ENCODE results near the gene PCDHGC4. TPM values are rescaled to one million over a fixed set of nuclear protein-coding genes. Genes with fewer than 3 reads are reported as not detected.
A peak's percentile ranks its signal among the peaks of the same experiment; 100 is the strongest.

The PCDHGC4 gene
- polyA plus RNA-seq, 1 donor = 1.7 TPM

- no CpG with 5 or more reads among the region's 24 CpGs for WGBS (ENCODE audit: insufficient coverage, low lambda C conversion rate)
- Histone ChIP-seq H3K36me3 (ENCODE audit: control insufficient read depth, insufficient read depth, low read length) (no peaks in the 10 kb centered on the region), H3K4me1 (ENCODE audit: control insufficient read depth, insufficient read depth, low read length) (peaks cover 9% of the 10 kb centered on the region), H3K27me3 (ENCODE audit: control insufficient read depth, insufficient read depth, low read length) (peaks cover 35% of the 10 kb centered on the region), H3K9me3 (ENCODE audit: control insufficient read depth, low read depth, low read length) (no peaks in the 10 kb centered on the region), H3K27ac (ENCODE audit: low read length) (no peak overlapping the region), H3K4me3 (ENCODE audit: low read length) (peak overlapping the region; percentile 56)
- DNase-seq = no peak
Observed at GRCh38 chr5:141477044-141477575, 7.7 kb upstream of the PCDHGC4 start.

- H3K4me3 ChIP-seq (ENCODE audit: low read length) = peak overlapping the region; percentile 13
- no peaks in the 10 kb centered on the region for H3K36me3 ChIP-seq (ENCODE audit: control insufficient read depth, insufficient read depth, low read length)
- DNase-seq = no peak
- H3K4me1 ChIP-seq (ENCODE audit: control insufficient read depth, insufficient read depth, low read length) = peaks cover 9% of the 10 kb centered on the region
- H3K27me3 ChIP-seq (ENCODE audit: control insufficient read depth, insufficient read depth, low read length) = peaks cover 38% of the 10 kb centered on the region
- no peak overlapping the region for H3K27ac ChIP-seq (ENCODE audit: low read length)
- WGBS (ENCODE audit: insufficient coverage, low lambda C conversion rate) = 0% methylated on average over 3 of the region's 13 CpGs
- H3K9me3 ChIP-seq (ENCODE audit: control insufficient read depth, low read depth, low read length) = no peaks in the 10 kb centered on the region
Observed at GRCh38 chr5:141477815-141478214, 7.0 kb upstream of the PCDHGC4 start.

- peak overlapping the region; percentile 13 for H3K4me3 ChIP-seq (ENCODE audit: low read length)
Observed at GRCh38 chr5:141478321-141478945, 6.4 kb upstream of the PCDHGC4 start.

GRCh38 chr5:141479776-141480175, 5.1 kb upstream of the PCDHGC4 start:
- H3K9me3 ChIP-seq (ENCODE audit: control insufficient read depth, low read depth, low read length) = no peaks in the 10 kb centered on the region
- peaks cover 9% of the 10 kb centered on the region for H3K4me1 ChIP-seq (ENCODE audit: control insufficient read depth, insufficient read depth, low read length)
- no peak overlapping the region for H3K4me3 ChIP-seq (ENCODE audit: low read length)
- DNase-seq = no peak
- no peaks in the 10 kb centered on the region for H3K36me3 ChIP-seq (ENCODE audit: control insufficient read depth, insufficient read depth, low read length)
- H3K27me3 ChIP-seq (ENCODE audit: control insufficient read depth, insufficient read depth, low read length) = peaks cover 52% of the 10 kb centered on the region
- no peak overlapping the region for H3K27ac ChIP-seq (ENCODE audit: low read length)

More at GRCh38 chr5:141478321-141478945, 6.4 kb upstream of the PCDHGC4 start:
- H3K4me1 ChIP-seq (ENCODE audit: control insufficient read depth, insufficient read depth, low read length) = peaks cover 9% of the 10 kb centered on the region
- no CpG with 5 or more reads among the region's 20 CpGs for WGBS (ENCODE audit: insufficient coverage, low lambda C conversion rate)
- no peak overlapping the region for H3K27ac ChIP-seq (ENCODE audit: low read length)
- DNase-seq = peak in 1 of 2 donors; percentile 65
- H3K9me3 ChIP-seq (ENCODE audit: control insufficient read depth, low read depth, low read length) = no peaks in the 10 kb centered on the region
- H3K36me3 ChIP-seq (ENCODE audit: control insufficient read depth, insufficient read depth, low read length) = no peaks in the 10 kb centered on the region
- peaks cover 40% of the 10 kb centered on the region for H3K27me3 ChIP-seq (ENCODE audit: control insufficient read depth, insufficient read depth, low read length)

- Histone ChIP-seq H3K27ac (ENCODE audit: low read length) (no peak overlapping the region), H3K4me1 (ENCODE audit: control insufficient read depth, insufficient read depth, low read length) (no peaks in the 10 kb centered on the region), H3K27me3 (ENCODE audit: control insufficient read depth, insufficient read depth, low read length) (peaks cover 53% of the 10 kb centered on the region), H3K4me3 (ENCODE audit: low read length) (no peak overlapping the region), H3K36me3 (ENCODE audit: control insufficient read depth, insufficient read depth, low read length) (peaks cover 14% of the 10 kb centered on the region), H3K9me3 (ENCODE audit: control insufficient read depth, low read depth, low read length) (no peaks in the 10 kb centered on the region)
- DNase-seq = no peak
- no CpG with 5 or more reads among the region's 3 CpGs for WGBS (ENCODE audit: insufficient coverage, low lambda C conversion rate)
Observed at GRCh38 chr5:141483902-141484301, 928 bp upstream of the PCDHGC4 start.

GRCh38 chr5:141484310-141484640, 555 bp upstream of the PCDHGC4 start:
- Histone ChIP-seq H3K27ac (ENCODE audit: low read length) (no peak overlapping the region), H3K36me3 (ENCODE audit: control insufficient read depth, insufficient read depth, low read length) (peaks cover 14% of the 10 kb centered on the region), H3K9me3 (ENCODE audit: control insufficient read depth, low read depth, low read length) (no peaks in the 10 kb centered on the region), H3K27me3 (ENCODE audit: control insufficient read depth, insufficient read depth, low read length) (peaks cover 55% of the 10 kb centered on the region), H3K4me1 (ENCODE audit: control insufficient read depth, insufficient read depth, low read length) (no peaks in the 10 kb centered on the region), H3K4me3 (ENCODE audit: low read length) (no peak overlapping the region)
- WGBS (ENCODE audit: insufficient coverage, low lambda C conversion rate) = no CpG with 5 or more reads among the region's 4 CpGs
- DNase-seq = no peak

- H3K36me3 ChIP-seq (ENCODE audit: control insufficient read depth, insufficient read depth, low read length) = peaks cover 14% of the 10 kb centered on the region
- H3K4me1 ChIP-seq (ENCODE audit: control insufficient read depth, insufficient read depth, low read length) = no peaks in the 10 kb centered on the region
- 0% methylated on average over 1 of the region's 38 CpGs for WGBS (ENCODE audit: insufficient coverage, low lambda C conversion rate)
- no peak for DNase-seq
- H3K27me3 ChIP-seq (ENCODE audit: control insufficient read depth, insufficient read depth, low read length) = peaks cover 64% of the 10 kb centered on the region
- H3K27ac ChIP-seq (ENCODE audit: low read length) = no peak overlapping the region
- peak overlapping the region; percentile 7 for H3K4me3 ChIP-seq (ENCODE audit: low read length)
- no peaks in the 10 kb centered on the region for H3K9me3 ChIP-seq (ENCODE audit: control insufficient read depth, low read depth, low read length)
Observed at GRCh38 chr5:141485321-141486055, 658 bp downstream of the PCDHGC4 start.

GRCh38 chr5:141486091-141486490, 1.3 kb downstream of the PCDHGC4 start:
- no CpG with 5 or more reads among the region's 9 CpGs for WGBS (ENCODE audit: insufficient coverage, low lambda C conversion rate)
- no peaks in the 10 kb centered on the region for H3K4me1 ChIP-seq (ENCODE audit: control insufficient read depth, insufficient read depth, low read length)
- H3K27me3 ChIP-seq (ENCODE audit: control insufficient read depth, insufficient read depth, low read length) = peaks cover 70% of the 10 kb centered on the region

GRCh38 chr5:141487131-141487530, 2.3 kb downstream of the PCDHGC4 start:
- Histone ChIP-seq H3K36me3 (ENCODE audit: control insufficient read depth, insufficient read depth, low read length) (peaks cover 17% of the 10 kb centered on the region), H3K4me3 (ENCODE audit: low read length) (no peak overlapping the region), H3K9me3 (ENCODE audit: control insufficient read depth, low read depth, low read length) (peaks cover 8% of the 10 kb centered on the region), H3K27me3 (ENCODE audit: control insufficient read depth, insufficient read depth, low read length) (peaks cover 81% of the 10 kb centered on the region), H3K27ac (ENCODE audit: low read length) (no peak overlapping the region), H3K4me1 (ENCODE audit: control insufficient read depth, insufficient read depth, low read length) (no peaks in the 10 kb centered on the region)
- WGBS (ENCODE audit: insufficient coverage, low lambda C conversion rate) = 100% methylated on average over 1 of the region's 7 CpGs
- no peak for DNase-seq

More at GRCh38 chr5:141486091-141486490, 1.3 kb downstream of the PCDHGC4 start:
- Histone ChIP-seq H3K36me3 (ENCODE audit: control insufficient read depth, insufficient read depth, low read length) (peaks cover 14% of the 10 kb centered on the region), H3K4me3 (ENCODE audit: low read length) (no peak overlapping the region), H3K27ac (ENCODE audit: low read length) (no peak overlapping the region), H3K9me3 (ENCODE audit: control insufficient read depth, low read depth, low read length) (no peaks in the 10 kb centered on the region)
- DNase-seq = no peak

GRCh38 chr5:141488591-141489561, 4.0 kb downstream of the PCDHGC4 start, which contains the start of gene PCDHGC5:
TSS of gene PCDHGC5 (plus strand) at chr5:141489081. CDS start at chr5:141489241, 160 bp downstream.
- Histone ChIP-seq H3K4me1 (ENCODE audit: control insufficient read depth, insufficient read depth, low read length) (no peaks in the 10 kb centered on the region), H3K36me3 (ENCODE audit: control insufficient read depth, insufficient read depth, low read length) (peaks cover 17% of the 10 kb centered on the region)

More at GRCh38 chr5:141488591-141489561, 4.0 kb downstream of the PCDHGC4 start, which contains the start of gene PCDHGC5:
- Histone ChIP-seq H3K4me3 (ENCODE audit: low read length) (no peak within 1 kb of the TSS), H3K9me3 (ENCODE audit: control insufficient read depth, low read depth, low read length) (peaks cover 13% of the 10 kb centered on the region), H3K27ac (ENCODE audit: low read length) (no peak within 1 kb of the TSS), H3K27me3 (ENCODE audit: control insufficient read depth, insufficient read depth, low read length) (peaks cover 90% of the 10 kb centered on the region)
- no CpG with 5 or more reads among the region's 14 CpGs for WGBS (ENCODE audit: insufficient coverage, low lambda C conversion rate)
- no peak for DNase-seq

Measured in large intestine (tissue), 3 donors.